IMR-90 (cell line): Measurements from ENCODE around the gene PLN. TPM values are rescaled to one million over a fixed set of nuclear protein-coding genes. Genes with fewer than 3 reads are reported as not detected.

Source experiments
- ATAC-seq: fragments of 200-7000 bp; cut with Tn5 transposase; 2 replicates; pipeline ENCODE4 v1.9.1; 2020; ENCODE audit warnings: low read depth, mild to moderate bottlenecking, moderate library complexity
- BruUV-seq: library from RNA; stranded (reverse); fragments of 400-500 nt; replicated peaks from 2 replicates; lab custom pipeline; 2021; lab: Mats Ljungman, UMichigan
- CTCF ChIA-PET: fragments of 300-600 bp; formaldehyde crosslinking; extraction: SDS; loops from one replicate; lab custom pipeline; 2021; ENCODE audit warnings: antibody characterized with exemption; lab: Yijun Ruan, JAX
- POLR2A ChIA-PET: fragments of 300-600 bp; sonication (Branson Sonifier 250); formaldehyde crosslinking; loops from one replicate; lab custom pipeline; 2022; ENCODE audit warnings: antibody characterized with exemption; ENCODE audit not compliant: unreplicated experiment; lab: Charles Lee
- DNase-seq: peaks from one replicate; pipeline ENCODE4 v3.0.0; 2013
- H2AFZ ChIP-seq: replicated peaks from 2 replicates; pipeline ENCODE3; 2013; ENCODE audit warnings: low read length, mild to moderate bottlenecking; ENCODE audit not compliant: poor library complexity
- H2AK5ac ChIP-seq: 2 replicates; pipeline ENCODE4 v1.6.1; 2013; ENCODE audit warnings: low read depth, low read length, inconsistent platforms
- H2AK9ac ChIP-seq: replicated peaks from 2 replicates; pipeline ENCODE3; 2013; ENCODE audit warnings: mild to moderate bottlenecking, low read depth, low read length, moderate library complexity; ENCODE audit not compliant: poor library complexity
- H2BK120ac ChIP-seq: 2 replicates; pipeline ENCODE4 v1.6.1; 2013; ENCODE audit warnings: low read depth, low read length, inconsistent platforms
- H2BK15ac ChIP-seq: 3 replicates; pipeline ENCODE4 v1.6.1; 2013; ENCODE audit warnings: low read depth, low read length, inconsistent platforms
- H2BK20ac ChIP-seq: 2 replicates; pipeline ENCODE4 v1.6.1; 2013; ENCODE audit warnings: low read depth, mild to moderate bottlenecking, inconsistent platforms, low read length, moderate library complexity
- H2BK5ac ChIP-seq: 2 replicates; pipeline ENCODE4 v1.6.1; 2013; ENCODE audit warnings: mild to moderate bottlenecking, low read depth, low read length, inconsistent platforms; ENCODE audit not compliant: poor library complexity, severe bottlenecking
- H3K14ac ChIP-seq: replicated peaks from 2 replicates; pipeline ENCODE4 v1.6.1; 2013; ENCODE audit warnings: low read depth, low read length, inconsistent platforms
- H3K18ac ChIP-seq: 2 replicates; pipeline ENCODE4 v1.6.1; 2013; ENCODE audit warnings: low read depth, low read length, control low read depth
- H3K23ac ChIP-seq: 2 replicates; pipeline ENCODE4 v1.6.1; 2013; ENCODE audit warnings: low read depth, low read length, inconsistent platforms
- H3K27ac ChIP-seq: 2 replicates; pipeline ENCODE4 v1.5.1; 2013; ENCODE audit warnings: mild to moderate bottlenecking, control low read depth, low read length; ENCODE audit not compliant: insufficient read depth
- H3K27me3 ChIP-seq: 2 replicates; pipeline ENCODE4 v1.6.1; 2013; ENCODE audit warnings: low read length; ENCODE audit not compliant: control insufficient read depth, insufficient read depth
- H3K36me3 ChIP-seq: 2 replicates; pipeline ENCODE4 v1.6.1; 2013; ENCODE audit warnings: low read length, mixed read lengths; ENCODE audit not compliant: control insufficient read depth, insufficient read depth
- H3K4ac ChIP-seq: 2 replicates; pipeline ENCODE4 v1.6.1; 2013; ENCODE audit warnings: low read depth, low read length, inconsistent platforms
- H3K4me1 ChIP-seq: 2 replicates; pipeline ENCODE4 v1.6.1; 2013; ENCODE audit warnings: low read length, mixed read lengths; ENCODE audit not compliant: control insufficient read depth, insufficient read depth
- H3K4me2 ChIP-seq: 2 replicates; pipeline ENCODE4 v1.6.1; 2013; ENCODE audit warnings: low read depth, mild to moderate bottlenecking, control low read depth, low read length, moderate library complexity
- H3K4me3 ChIP-seq: 2 replicates; pipeline ENCODE4 v1.5.1; 2013; ENCODE audit warnings: low read depth, mild to moderate bottlenecking, control low read depth, low read length, moderate library complexity; ENCODE audit not compliant: insufficient read depth
- H3K56ac ChIP-seq: 2 replicates; pipeline ENCODE4 v1.6.1; 2013; ENCODE audit warnings: low read length, inconsistent platforms; ENCODE audit not compliant: insufficient read depth; ENCODE audit errors: extremely low read depth
- H3K79me1 ChIP-seq, 2 experiments: 2 replicates each; pipeline ENCODE4 v1.6.1; 2013; ENCODE audit warnings: low read length in 2 of 2, inconsistent platforms in 1 of 2, low read depth in 1 of 2
- H3K9ac ChIP-seq: 2 replicates; pipeline ENCODE4 v1.6.1; 2013; ENCODE audit warnings: low read depth, low read length, control low read depth
- H3K9me1 ChIP-seq: 2 replicates; pipeline ENCODE4 v1.6.1; 2013; ENCODE audit warnings: low read length, inconsistent platforms; ENCODE audit not compliant: insufficient read depth
- H3K9me3 ChIP-seq: 2 replicates; pipeline ENCODE4 v1.6.1; 2013; ENCODE audit warnings: low read length; ENCODE audit not compliant: control insufficient read depth, insufficient read depth
- H4K20me1 ChIP-seq: 2 replicates; pipeline ENCODE4 v1.6.1; 2013; ENCODE audit warnings: low read length, inconsistent platforms; ENCODE audit not compliant: insufficient read depth
- H4K5ac ChIP-seq: 2 replicates; pipeline ENCODE4 v1.6.1; 2013; ENCODE audit warnings: mild to moderate bottlenecking, low read depth, low read length, control low read depth
- H4K8ac ChIP-seq, 2 experiments: 2 replicates each; pipeline ENCODE4 v1.6.1; 2013; ENCODE audit warnings: low read depth in 2 of 2, low read length in 2 of 2, control low read depth in 1 of 2, inconsistent platforms in 1 of 2
- H4K91ac ChIP-seq: 2 replicates; pipeline ENCODE4 v1.6.1; 2013; ENCODE audit warnings: low read depth, low read length, inconsistent platforms; ENCODE audit not compliant: insufficient read depth
- BHLHE40 ChIP-seq: fragments of 150-350 bp; IDR thresholded peaks from 2 replicates; pipeline ENCODE4 v1.6.1; 2016; ENCODE audit warnings: mild to moderate bottlenecking, low read depth, low read length
- CEBPB ChIP-seq: IDR thresholded peaks from 2 replicates; pipeline ENCODE4 v1.6.1; 2012; ENCODE audit warnings: low read depth, low read length, improper control_type of control experiment
- CHD1 ChIP-seq: IDR thresholded peaks from 2 replicates; pipeline ENCODE4 v1.6.1; 2012; ENCODE audit warnings: low read depth, low read length, improper control_type of control experiment
- FOS ChIP-seq: fragments of 150-350 bp; IDR thresholded peaks from 2 replicates; pipeline ENCODE4 v1.6.1; 2016; ENCODE audit warnings: low read depth, low read length
- MAZ ChIP-seq: IDR thresholded peaks from 2 replicates; pipeline ENCODE4 v1.6.1; 2012; ENCODE audit warnings: low read depth, mild to moderate bottlenecking, low read length, improper control_type of control experiment, moderate library complexity, borderline replicate concordance
- MXI1 ChIP-seq: IDR thresholded peaks from 2 replicates; pipeline ENCODE4 v1.6.1; 2012; ENCODE audit warnings: low read depth, mild to moderate bottlenecking, low read length, moderate library complexity, borderline replicate concordance
- NFE2L2 ChIP-seq: fragments of 150-350 bp; IDR thresholded peaks from 2 replicates; pipeline ENCODE4 v1.6.1; 2016; ENCODE audit warnings: low read depth, mild to moderate bottlenecking, low read length
- POLR2A ChIP-seq: IDR thresholded peaks from 2 replicates; pipeline ENCODE4 v1.6.1; 2012; ENCODE audit warnings: mild to moderate bottlenecking, low read depth, low read length
- RAD21 ChIP-seq: IDR thresholded peaks from 2 replicates; pipeline ENCODE4 v1.6.1; 2012; ENCODE audit warnings: low read length, improper control_type of control experiment
- RCOR1 ChIP-seq: IDR thresholded peaks from 2 replicates; pipeline ENCODE4 v1.6.1; 2012; ENCODE audit warnings: mild to moderate bottlenecking, low read length, improper control_type of control experiment; ENCODE audit not compliant: insufficient replicate concordance
- RFX5 ChIP-seq: IDR thresholded peaks from 2 replicates; pipeline ENCODE4 v1.8.0; 2012; ENCODE audit warnings: low read depth, mild to moderate bottlenecking, low read length, moderate library complexity
- SMC3 ChIP-seq: fragments of 150-350 bp; IDR thresholded peaks from 2 replicates; pipeline ENCODE4 v1.6.1; 2016; ENCODE audit warnings: low read depth, mild to moderate bottlenecking, antibody characterized with exemption, low read length, moderate library complexity
- WGBS, 2 experiments: methylation state at CpG; one replicate each; pipeline versions ENCODE4 v1.1.5 to v1.1.7; 2013; ENCODE audit warnings: missing lambda C conversion rate in 2 of 2; ENCODE audit not compliant: insufficient read length in 1 of 2; ENCODE audit errors: extremely low coverage in 2 of 2; 5-methylcytosine and 5-hydroxymethylcytosine counted together
- dilution Hi-C: fragments of 300-500 bp; cut with HindIII; formaldehyde crosslinking; loops from one replicate; pipeline ENCODE4 v1.14.3; 2018; ENCODE audit warnings: low sequenced_read_pairs; ENCODE audit not compliant: unreplicated experiment
- in situ Hi-C: fragments of 300-500 bp; cut with MboI; formaldehyde crosslinking; loops from 3 replicates; pipeline ENCODE4 v1.14.3; 2019; ENCODE audit warnings: low sequenced_read_pairs, inconsistent platforms, mixed read lengths
- intact Hi-C: fragments of 100-400 bp; cut with micrococcal nuclease; formaldehyde crosslinking; loops from 2 replicates; pipeline ENCODE4 v1.10.0; 2022
- polyA plus RNA-seq, 3 experiments: library from polyadenylated mRNA; depleted of rRNA; stranded (reverse); fragments of >200 nt; gene quantifications; 2 replicates each; pipeline ENCODE4 v1.2.3, GENCODE V29; 2012; ENCODE audit warnings: low replicate concordance in 1 of 3
- total RNA-seq: library from RNA; depleted of rRNA; stranded (reverse); fragments of >200 nt; gene quantifications from 2 replicates; pipeline ENCODE4 v1.2.3, GENCODE V29; 2012
- TF ChIP-seq, protein P1 (sequence below): fragments of 150-350 bp; IDR thresholded peaks from 2 replicates; pipeline ENCODE4 v1.6.1; 2016; ENCODE audit warnings: low read depth, mild to moderate bottlenecking, low read length, moderate library complexity, borderline replicate concordance
- TF ChIP-seq, protein P2 (sequence below): conservative IDR thresholded peaks from 2 replicates; pipeline ENCODE4 v1.5.1; 2012; ENCODE audit warnings: mild to moderate bottlenecking, low read depth, low read length, improper control_type of control experiment
- TF ChIP-seq, protein P3 (sequence below): fragments of 150-350 bp; IDR thresholded peaks from 2 replicates; pipeline ENCODE4 v1.6.1; 2017; ENCODE audit warnings: mild to moderate bottlenecking, antibody characterized with exemption, low read length, low read depth

PLN gene
- total and polyA plus RNA-seq, 2 of the 4 experiments (the other 2 are of a cell fraction), result under 0.01 TPM; not detected in 1

DNA sequence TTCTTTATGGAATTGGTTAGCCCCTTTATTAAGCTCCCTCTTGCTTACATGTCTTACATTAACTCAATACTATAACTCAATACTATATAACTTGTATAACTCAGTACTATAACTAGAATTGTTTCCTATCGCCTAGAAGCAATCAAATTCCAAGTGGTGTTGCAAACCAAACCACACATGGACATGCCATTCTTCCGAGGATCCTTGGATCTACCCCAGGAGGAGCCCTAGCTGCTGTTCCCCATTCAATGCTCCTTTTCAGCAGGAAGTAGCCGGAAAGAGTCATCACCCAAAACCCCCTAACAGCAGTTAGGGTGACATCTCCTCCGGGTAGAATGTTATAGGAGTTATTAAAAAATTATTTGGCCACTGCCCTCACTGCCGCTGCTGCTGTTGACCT is 40.5 kb downstream of the PLN start:
- ChIA-PET CTCF (interaction anchor here (0.7 kb wide), 1 partner anchor 9 kb away, joined by 3 read pairs; no protein-coding TSS in a partner anchor), POLR2A (no interaction called here)
- Histone ChIP-seq H3K4ac (no peak overlapping the region), H3K9me1 (no peaks in the 10 kb centered on the region; the same call in 1 of the 2 replicates), H3K4me1 (peaks cover 11% of the 10 kb centered on the region), H2BK5ac (no peak overlapping the region), H4K8ac (no peak overlapping the region), H4K91ac (no peak overlapping the region), H3K27me3 (no peaks in the 10 kb centered on the region), H2AFZ (no peak overlapping the region), H3K9ac (no peak overlapping the region), H2BK15ac (no peak overlapping the region), H3K18ac (no peak overlapping the region), H3K79me1 (peaks cover 36 to 45% of the 10 kb centered on the region in 2 experiments), H4K5ac (no peak overlapping the region), H3K23ac (no peak overlapping the region), H3K9me3 (no peaks in the 10 kb centered on the region), H3K56ac (no peak overlapping the region), H2BK120ac (no peak overlapping the region), H3K36me3 (no peaks in the 10 kb centered on the region), H3K14ac (no peak overlapping the region), H2AK9ac (no peak overlapping the region), H4K20me1 (peaks cover 4% of the 10 kb centered on the region; the same call in 1 of the 2 replicates), H3K27ac (no peak overlapping the region), H2AK5ac (no peak overlapping the region), H2BK20ac (no peak overlapping the region), H3K4me3 (no peak overlapping the region), H3K4me2 (no peak overlapping the region)
- DNase-seq, result peak; percentile 22
- BruUV-seq, result no TSS peak
- WGBS, 2 experiments, result no CpG with 5 or more reads among the region's 5 CpGs
- in situ Hi-C loops, result no loop called here
- no peak for ATAC-seq
- intact Hi-C loops, result no loop called here
- dilution Hi-C loops, result no loop called here
- no peak for TF ChIP-seq SMC3
- no peak for TF ChIP-seq NFE2L2
- TF ChIP-seq CEBPB, result no peak
- no peak for TF ChIP-seq RAD21
- no peak for TF ChIP-seq MAZ
- no peak for TF ChIP-seq RCOR1
- TF ChIP-seq RFX5, result no peak
- TF ChIP-seq POLR2A, result no peak
- TF ChIP-seq, protein P1, sequence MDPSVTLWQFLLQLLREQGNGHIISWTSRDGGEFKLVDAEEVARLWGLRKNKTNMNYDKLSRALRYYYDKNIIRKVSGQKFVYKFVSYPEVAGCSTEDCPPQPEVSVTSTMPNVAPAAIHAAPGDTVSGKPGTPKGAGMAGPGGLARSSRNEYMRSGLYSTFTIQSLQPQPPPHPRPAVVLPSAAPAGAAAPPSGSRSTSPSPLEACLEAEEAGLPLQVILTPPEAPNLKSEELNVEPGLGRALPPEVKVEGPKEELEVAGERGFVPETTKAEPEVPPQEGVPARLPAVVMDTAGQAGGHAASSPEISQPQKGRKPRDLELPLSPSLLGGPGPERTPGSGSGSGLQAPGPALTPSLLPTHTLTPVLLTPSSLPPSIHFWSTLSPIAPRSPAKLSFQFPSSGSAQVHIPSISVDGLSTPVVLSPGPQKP, result no peak
- TF ChIP-seq CHD1, result no peak
- TF ChIP-seq, protein P2, sequence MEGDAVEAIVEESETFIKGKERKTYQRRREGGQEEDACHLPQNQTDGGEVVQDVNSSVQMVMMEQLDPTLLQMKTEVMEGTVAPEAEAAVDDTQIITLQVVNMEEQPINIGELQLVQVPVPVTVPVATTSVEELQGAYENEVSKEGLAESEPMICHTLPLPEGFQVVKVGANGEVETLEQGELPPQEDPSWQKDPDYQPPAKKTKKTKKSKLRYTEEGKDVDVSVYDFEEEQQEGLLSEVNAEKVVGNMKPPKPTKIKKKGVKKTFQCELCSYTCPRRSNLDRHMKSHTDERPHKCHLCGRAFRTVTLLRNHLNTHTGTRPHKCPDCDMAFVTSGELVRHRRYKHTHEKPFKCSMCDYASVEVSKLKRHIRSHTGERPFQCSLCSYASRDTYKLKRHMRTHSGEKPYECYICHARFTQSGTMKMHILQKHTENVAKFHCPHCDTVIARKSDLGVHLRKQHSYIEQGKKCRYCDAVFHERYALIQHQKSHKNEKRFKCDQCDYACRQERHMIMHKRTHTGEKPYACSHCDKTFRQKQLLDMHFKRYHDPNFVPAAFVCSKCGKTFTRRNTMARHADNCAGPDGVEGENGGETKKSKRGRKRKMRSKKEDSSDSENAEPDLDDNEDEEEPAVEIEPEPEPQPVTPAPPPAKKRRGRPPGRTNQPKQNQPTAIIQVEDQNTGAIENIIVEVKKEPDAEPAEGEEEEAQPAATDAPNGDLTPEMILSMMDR, result no peak
- no peak for TF ChIP-seq MXI1
- TF ChIP-seq, protein P3, sequence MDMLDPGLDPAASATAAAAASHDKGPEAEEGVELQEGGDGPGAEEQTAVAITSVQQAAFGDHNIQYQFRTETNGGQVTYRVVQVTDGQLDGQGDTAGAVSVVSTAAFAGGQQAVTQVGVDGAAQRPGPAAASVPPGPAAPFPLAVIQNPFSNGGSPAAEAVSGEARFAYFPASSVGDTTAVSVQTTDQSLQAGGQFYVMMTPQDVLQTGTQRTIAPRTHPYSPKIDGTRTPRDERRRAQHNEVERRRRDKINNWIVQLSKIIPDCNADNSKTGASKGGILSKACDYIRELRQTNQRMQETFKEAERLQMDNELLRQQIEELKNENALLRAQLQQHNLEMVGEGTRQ, result no peak
- no peak for TF ChIP-seq FOS
- no peak for TF ChIP-seq BHLHE40
